A549 (cell line): ENCODE data around the gene LEPROT. TPM values are rescaled to one million over a fixed set of nuclear protein-coding genes. Genes with fewer than 3 reads are reported as not detected.

ENCODE experiments used
- ATAC-seq, 2 experiments: fragments of 200-7000 bp in 1 of 2; fragments of >200 bp in 1 of 2; cut with Nextera tagmentation in 1 of 2; cut with Tn5 transposase in 1 of 2; 3 replicates each; pipeline versions ENCODE4 v1.8.0 to v1.9.1; 2018 to 2020; ENCODE audit warnings: mild to moderate bottlenecking in 1 of 2, moderate library complexity in 1 of 2
- CTCF ChIA-PET: fragments of 300-600 bp; sonication (Branson Sonifier 250); formaldehyde crosslinking; extraction: SDS; loops from one replicate; lab custom pipeline; 2021; ENCODE audit warnings: antibody characterized with exemption, inconsistent platforms; lab: Yijun Ruan, JAX
- POLR2A ChIA-PET: fragments of 350-600 bp; formaldehyde crosslinking; extraction: SDS; loops from one replicate; lab custom pipeline; 2021; ENCODE audit warnings: antibody characterized with exemption, inconsistent platforms; lab: Yijun Ruan, JAX
- DNase-seq, 2 experiments: peaks; one replicate each; pipeline versions ENCODE4 v3.0.0 to v3.0.0-alpha.2; 2011 to 2016; ENCODE audit warnings: low read depth in 1 of 2, low spot score in 1 of 2
- FAIRE-seq: peaks from 2 replicates; lab custom pipeline; 2011; peaks lifted over from hg19 to GRCh38; lab: Jason Lieb, UNC
- H3K27ac ChIP-seq, 2 experiments: fragments of >200 bp; sonication (Bioruptor Twin); formaldehyde crosslinking; 3 replicates each; pipeline ENCODE4 v1.5.1; 2016 to 2017
- H3K4me1 ChIP-seq: fragments of >200 bp; sonication (Bioruptor Twin); formaldehyde crosslinking; 3 replicates; pipeline ENCODE4 v1.6.1; 2016
- H3K4me2 ChIP-seq: fragments of >200 bp; sonication (Bioruptor Twin); formaldehyde crosslinking; 3 replicates; pipeline ENCODE4 v1.6.1; 2016
- H3K4me3 ChIP-seq: fragments of >200 bp; sonication (Bioruptor Twin); formaldehyde crosslinking; 3 replicates; pipeline ENCODE4 v1.5.1; 2016
- H3K9me3 ChIP-seq: fragments of >200 bp; sonication (Bioruptor Twin); formaldehyde crosslinking; 3 replicates; pipeline ENCODE4 v1.6.1; 2016
- FOSL2 ChIP-seq, 2 experiments: fragments of 450-650 bp in 1 of 2; fragments of >200 bp in 1 of 2; sonication (Bioruptor Twin) in 1 of 2; formaldehyde crosslinking; IDR thresholded peaks; 2 replicates each; pipeline versions ENCODE4 v1.5.0 to v1.6.1; 2016 to 2020; ENCODE audit warnings: mild to moderate bottlenecking in 1 of 2, moderate library complexity in 1 of 2
- HEYL ChIP-seq: fragments of 250-450 bp; sonication (Bioruptor Pico); IDR thresholded peaks from 2 replicates; pipeline ENCODE4 v1.8.0; 2021; ENCODE audit warnings: mild to moderate bottlenecking, moderate library complexity
- JUN ChIP-seq, 2 experiments: fragments of >200 bp; sonication (Bioruptor Twin); formaldehyde crosslinking; IDR thresholded peaks; 2 replicates in 1 of 2; 3 replicates in 1 of 2; pipeline ENCODE4 v1.6.1; 2016 to 2017
- JUNB ChIP-seq: fragments of >200 bp; sonication (Bioruptor Twin); formaldehyde crosslinking; IDR thresholded peaks from 2 replicates; pipeline ENCODE4 v1.6.1; 2016
- MAFK ChIP-seq: fragments of 450-650 bp; IDR thresholded peaks from 2 replicates; pipeline ENCODE4 v1.6.1; 2014; ENCODE audit not compliant: partially characterized antibody
- RAD21 ChIP-seq, 2 experiments: fragments of >200 bp in 1 of 2; sonication (Bioruptor Twin) in 1 of 2; formaldehyde crosslinking in 1 of 2; IDR thresholded peaks in 1 of 2; conservative IDR thresholded peaks in 1 of 2; 2 replicates in 1 of 2; 3 replicates in 1 of 2; pipeline ENCODE4 v1.6.1; 2012 to 2018; ENCODE audit warnings: inconsistent platforms in 1 of 2
- RCOR1 ChIP-seq: fragments of 150-350 bp; IDR thresholded peaks from 2 replicates; pipeline ENCODE4 v1.6.1; 2014; ENCODE audit warnings: antibody characterized with exemption, low read length, low read depth
- RFX5 ChIP-seq: fragments of 450-650 bp; IDR thresholded peaks from 2 replicates; pipeline ENCODE4 v1.7.1; 2014; ENCODE audit warnings: antibody characterized with exemption, mild to moderate bottlenecking, moderate library complexity
- SREBF2 ChIP-seq: fragments of 450-650 bp; IDR thresholded peaks from 2 replicates; pipeline ENCODE4 v1.6.1; 2014; ENCODE audit warnings: mild to moderate bottlenecking, moderate library complexity
- ZC3H11A ChIP-seq: fragments of 450-650 bp; IDR thresholded peaks from 2 replicates; pipeline ENCODE4 v1.6.1; 2014; ENCODE audit warnings: antibody characterized with exemption, mild to moderate bottlenecking
- ZNF302 ChIP-seq: fragments of 250-450 bp; sonication (Bioruptor Pico); IDR thresholded peaks from 2 replicates; pipeline ENCODE4 v1.9.0; 2021; ENCODE audit warnings: inconsistent platforms, mild to moderate bottlenecking, moderate library complexity
- WGBS: methylation state at CpG from one replicate; pipeline ENCODE4 v1.1.6; 2017; ENCODE audit errors: missing lambda C conversion rate; 5-methylcytosine and 5-hydroxymethylcytosine counted together
- polyA plus RNA-seq, 4 experiments: library from polyadenylated mRNA; depleted of rRNA in 3 of 4; stranded (reverse); fragments of >200 nt; fragmentation: RNase III in 1 of 4; extraction: RNeasy Plus Mini Kit Qiagen cat#74134 plus additional on column Dnase treatment in 1 of 4; gene quantifications; 2 replicates in 3 of 4; 3 replicates in 1 of 4; pipeline ENCODE4 v1.2.3, GENCODE V29; 2011 to 2017
- TF ChIP-seq, protein P1 (sequence below): fragments of 200-600 bp; sonication (generic); IDR thresholded peaks from 2 replicates; pipeline ENCODE4 v1.6.1; 2016; ENCODE audit warnings: antibody characterized with exemption, mild to moderate bottlenecking, moderate library complexity
- TF ChIP-seq, protein P2 (sequence below): fragments of >200 bp; sonication (Bioruptor Twin); formaldehyde crosslinking; IDR thresholded peaks from 3 replicates; pipeline ENCODE4 v1.5.1; 2016
- TF ChIP-seq, protein P3 (sequence below): fragments of 250-450 bp; sonication (Bioruptor Pico); IDR thresholded peaks from 2 replicates; pipeline ENCODE4 v1.5.0; 2021; ENCODE audit warnings: mild to moderate bottlenecking, moderate library complexity, borderline replicate concordance
- TF ChIP-seq, protein P4 (sequence below): IDR thresholded peaks from 2 replicates; pipeline ENCODE4 v1.6.1; 2012; ENCODE audit warnings: low read depth, borderline replicate concordance
- TF ChIP-seq, protein P5 (sequence below): IDR thresholded peaks from 2 replicates; pipeline ENCODE4 v1.6.1; 2012
- TF ChIP-seq, protein P6 (sequence below): fragments of >200 bp; sonication (Bioruptor Twin); formaldehyde crosslinking; IDR thresholded peaks from 2 replicates; pipeline ENCODE4 v1.6.1; 2016
- TF ChIP-seq, protein P7 (sequence below): IDR thresholded peaks from 2 replicates; pipeline ENCODE4 v1.6.1; 2012

The LEPROT gene
- polyA plus RNA-seq, 2 of the 4 experiments (the other 2 are of a cell fraction), result 51.2 to 62.9 TPM

DNA sequence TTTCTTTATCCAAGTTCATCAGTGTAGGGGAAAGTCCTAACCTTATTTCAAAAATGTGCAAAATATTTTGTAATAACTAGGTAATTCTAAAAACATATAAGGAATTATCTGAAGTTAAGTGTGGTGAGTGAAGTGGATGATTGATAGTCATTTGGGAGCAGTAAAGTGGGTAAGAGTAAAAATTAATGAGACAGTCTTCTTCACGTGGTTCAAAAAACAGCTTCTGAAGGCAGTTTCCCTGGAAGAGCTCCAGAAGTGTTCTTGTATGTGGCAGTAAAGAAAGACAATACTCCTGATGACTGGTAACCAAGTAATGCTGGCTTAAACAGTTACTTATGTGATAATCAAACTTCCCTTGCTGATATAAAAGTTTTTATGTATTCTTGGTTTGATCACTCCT lies 50.3 kb downstream of the LEPROT start (continued):
- TF ChIP-seq, protein P1, sequence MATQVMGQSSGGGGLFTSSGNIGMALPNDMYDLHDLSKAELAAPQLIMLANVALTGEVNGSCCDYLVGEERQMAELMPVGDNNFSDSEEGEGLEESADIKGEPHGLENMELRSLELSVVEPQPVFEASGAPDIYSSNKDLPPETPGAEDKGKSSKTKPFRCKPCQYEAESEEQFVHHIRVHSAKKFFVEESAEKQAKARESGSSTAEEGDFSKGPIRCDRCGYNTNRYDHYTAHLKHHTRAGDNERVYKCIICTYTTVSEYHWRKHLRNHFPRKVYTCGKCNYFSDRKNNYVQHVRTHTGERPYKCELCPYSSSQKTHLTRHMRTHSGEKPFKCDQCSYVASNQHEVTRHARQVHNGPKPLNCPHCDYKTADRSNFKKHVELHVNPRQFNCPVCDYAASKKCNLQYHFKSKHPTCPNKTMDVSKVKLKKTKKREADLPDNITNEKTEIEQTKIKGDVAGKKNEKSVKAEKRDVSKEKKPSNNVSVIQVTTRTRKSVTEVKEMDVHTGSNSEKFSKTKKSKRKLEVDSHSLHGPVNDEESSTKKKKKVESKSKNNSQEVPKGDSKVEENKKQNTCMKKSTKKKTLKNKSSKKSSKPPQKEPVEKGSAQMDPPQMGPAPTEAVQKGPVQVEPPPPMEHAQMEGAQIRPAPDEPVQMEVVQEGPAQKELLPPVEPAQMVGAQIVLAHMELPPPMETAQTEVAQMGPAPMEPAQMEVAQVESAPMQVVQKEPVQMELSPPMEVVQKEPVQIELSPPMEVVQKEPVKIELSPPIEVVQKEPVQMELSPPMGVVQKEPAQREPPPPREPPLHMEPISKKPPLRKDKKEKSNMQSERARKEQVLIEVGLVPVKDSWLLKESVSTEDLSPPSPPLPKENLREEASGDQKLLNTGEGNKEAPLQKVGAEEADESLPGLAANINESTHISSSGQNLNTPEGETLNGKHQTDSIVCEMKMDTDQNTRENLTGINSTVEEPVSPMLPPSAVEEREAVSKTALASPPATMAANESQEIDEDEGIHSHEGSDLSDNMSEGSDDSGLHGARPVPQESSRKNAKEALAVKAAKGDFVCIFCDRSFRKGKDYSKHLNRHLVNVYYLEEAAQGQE, result no peak

DNA sequence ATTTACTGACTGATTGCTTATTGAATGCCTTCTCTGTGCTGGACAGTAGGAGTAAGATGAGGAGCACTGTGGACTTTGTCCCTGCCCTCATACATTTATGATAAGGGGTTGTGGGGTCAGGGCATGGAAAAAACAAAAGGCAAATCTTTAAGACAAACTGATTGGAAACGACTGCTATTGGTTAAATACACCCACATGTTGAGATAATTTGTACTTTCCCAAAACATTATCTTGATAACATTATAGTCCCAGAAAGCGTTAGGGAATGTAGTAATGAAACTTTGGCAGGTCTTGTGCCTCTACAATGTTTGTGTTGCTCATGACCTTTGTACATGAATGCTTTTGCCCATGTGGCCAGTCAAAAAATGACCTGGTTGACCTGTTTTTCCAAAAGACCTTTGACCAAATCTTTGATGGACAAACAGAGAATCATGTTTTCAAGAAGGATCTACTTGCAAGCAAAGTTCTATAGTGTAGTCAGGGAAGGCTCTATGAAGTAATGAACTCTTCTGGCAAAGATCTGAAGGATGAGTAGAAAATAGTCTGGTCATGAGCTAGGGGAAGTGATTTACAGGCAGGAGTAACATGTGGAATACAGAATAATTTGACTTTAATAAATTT lies 50.9 kb downstream of the LEPROT start:
- ATAC-seq, result no peak
- Histone ChIP-seq H3K9me3 (no peaks in the 10 kb centered on the region), H3K4me3 (no peak overlapping the region), H3K4me2 (no peak overlapping the region), H3K4me1 (peaks cover 15% of the 10 kb centered on the region; the same call in 2 of the 3 replicates), H3K27ac (no peak overlapping the region)
- POLR2A ChIA-PET, result no interaction called here
- no peak for DNase-seq
- TF ChIP-seq, protein P2, sequence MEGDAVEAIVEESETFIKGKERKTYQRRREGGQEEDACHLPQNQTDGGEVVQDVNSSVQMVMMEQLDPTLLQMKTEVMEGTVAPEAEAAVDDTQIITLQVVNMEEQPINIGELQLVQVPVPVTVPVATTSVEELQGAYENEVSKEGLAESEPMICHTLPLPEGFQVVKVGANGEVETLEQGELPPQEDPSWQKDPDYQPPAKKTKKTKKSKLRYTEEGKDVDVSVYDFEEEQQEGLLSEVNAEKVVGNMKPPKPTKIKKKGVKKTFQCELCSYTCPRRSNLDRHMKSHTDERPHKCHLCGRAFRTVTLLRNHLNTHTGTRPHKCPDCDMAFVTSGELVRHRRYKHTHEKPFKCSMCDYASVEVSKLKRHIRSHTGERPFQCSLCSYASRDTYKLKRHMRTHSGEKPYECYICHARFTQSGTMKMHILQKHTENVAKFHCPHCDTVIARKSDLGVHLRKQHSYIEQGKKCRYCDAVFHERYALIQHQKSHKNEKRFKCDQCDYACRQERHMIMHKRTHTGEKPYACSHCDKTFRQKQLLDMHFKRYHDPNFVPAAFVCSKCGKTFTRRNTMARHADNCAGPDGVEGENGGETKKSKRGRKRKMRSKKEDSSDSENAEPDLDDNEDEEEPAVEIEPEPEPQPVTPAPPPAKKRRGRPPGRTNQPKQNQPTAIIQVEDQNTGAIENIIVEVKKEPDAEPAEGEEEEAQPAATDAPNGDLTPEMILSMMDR, result no peak
- TF ChIP-seq, protein P3, sequence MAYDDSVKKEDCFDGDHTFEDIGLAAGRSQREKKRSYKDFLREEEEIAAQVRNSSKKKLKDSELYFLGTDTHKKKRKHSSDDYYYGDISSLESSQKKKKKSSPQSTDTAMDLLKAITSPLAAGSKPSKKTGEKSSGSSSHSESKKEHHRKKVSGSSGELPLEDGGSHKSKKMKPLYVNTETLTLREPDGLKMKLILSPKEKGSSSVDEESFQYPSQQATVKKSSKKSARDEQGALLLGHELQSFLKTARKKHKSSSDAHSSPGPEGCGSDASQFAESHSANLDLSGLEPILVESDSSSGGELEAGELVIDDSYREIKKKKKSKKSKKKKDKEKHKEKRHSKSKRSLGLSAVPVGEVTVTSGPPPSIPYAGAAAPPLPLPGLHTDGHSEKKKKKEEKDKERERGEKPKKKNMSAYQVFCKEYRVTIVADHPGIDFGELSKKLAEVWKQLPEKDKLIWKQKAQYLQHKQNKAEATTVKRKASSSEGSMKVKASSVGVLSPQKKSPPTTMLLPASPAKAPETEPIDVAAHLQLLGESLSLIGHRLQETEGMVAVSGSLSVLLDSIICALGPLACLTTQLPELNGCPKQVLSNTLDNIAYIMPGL (CRISPR knock-in tag), result no peak
- TF ChIP-seq ZNF302 (CRISPR knock-in tag) (no peak), MAFK (no peak), HEYL (CRISPR knock-in tag) (no peak), RFX5 (no peak), FOSL2 (IDR thresholded peaks at IDR 0.05) (no peak), FOSL2 (CRISPR knock-in tag; IDR thresholded peaks at IDR 0.05) (no peak), ZC3H11A (no peak)
- TF ChIP-seq, protein P4, sequence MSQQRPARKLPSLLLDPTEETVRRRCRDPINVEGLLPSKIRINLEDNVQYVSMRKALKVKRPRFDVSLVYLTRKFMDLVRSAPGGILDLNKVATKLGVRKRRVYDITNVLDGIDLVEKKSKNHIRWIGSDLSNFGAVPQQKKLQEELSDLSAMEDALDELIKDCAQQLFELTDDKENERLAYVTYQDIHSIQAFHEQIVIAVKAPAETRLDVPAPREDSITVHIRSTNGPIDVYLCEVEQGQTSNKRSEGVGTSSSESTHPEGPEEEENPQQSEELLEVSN, result no peak
- TF ChIP-seq, protein P5, sequence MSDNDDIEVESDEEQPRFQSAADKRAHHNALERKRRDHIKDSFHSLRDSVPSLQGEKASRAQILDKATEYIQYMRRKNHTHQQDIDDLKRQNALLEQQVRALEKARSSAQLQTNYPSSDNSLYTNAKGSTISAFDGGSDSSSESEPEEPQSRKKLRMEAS, result no peak
- no peak for FAIRE-seq
- CTCF ChIA-PET, result no interaction called here
- WGBS, result 30% methylated on average over 2 of the region's 2 CpGs

DNA sequence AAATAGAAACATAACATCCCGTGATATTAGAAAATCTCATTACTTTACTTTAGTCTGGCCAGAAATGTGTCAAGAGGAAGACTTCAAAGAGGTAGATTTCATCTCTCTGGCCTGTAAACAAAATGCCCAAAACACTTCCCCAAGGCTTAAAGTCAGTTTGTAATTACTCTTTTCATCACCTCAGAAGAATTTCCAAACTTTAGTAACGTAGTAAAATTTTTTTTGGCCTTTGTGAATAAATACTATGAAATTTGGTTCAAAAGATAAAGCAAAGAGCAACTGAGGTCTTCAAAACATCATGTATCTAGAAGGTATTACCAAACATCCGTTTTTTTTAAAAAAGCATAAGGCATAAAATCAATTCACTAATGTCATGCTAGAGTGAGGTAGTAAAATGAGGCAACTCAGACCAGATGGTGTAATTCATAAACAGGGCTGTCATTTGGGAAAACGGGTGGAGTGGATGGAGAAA lies 51.4 kb downstream of the LEPROT start:
- ChIA-PET POLR2A (no interaction called here), CTCF (no interaction called here)
- no peak for DNase-seq
- WGBS, result 65% methylated on average over 4 of the region's 4 CpGs
- ATAC-seq, result no peak
- H3K4me2 ChIP-seq, result no peak overlapping the region
- no peaks in the 10 kb centered on the region for H3K9me3 ChIP-seq
- no peak overlapping the region for H3K4me3 ChIP-seq
- no peak for FAIRE-seq
- no peak overlapping the region for H3K27ac ChIP-seq
- H3K4me1 ChIP-seq, result peaks cover 15% of the 10 kb centered on the region; the same call in 2 of the 3 replicates
- TF ChIP-seq RCOR1 (no peak), JUN (IDR thresholded peaks at IDR 0.05) (no peak), ZNF302 (CRISPR knock-in tag) (no peak), SREBF2 (no peak), RAD21 (conservative IDR thresholded peaks at IDR 0.05 in 1 of 2, IDR thresholded peaks at IDR 0.05 in 1 of 2) (no peak), HEYL (CRISPR knock-in tag) (no peak), JUNB (no peak)
- TF ChIP-seq, protein P2, result no peak
- TF ChIP-seq, protein P6, sequence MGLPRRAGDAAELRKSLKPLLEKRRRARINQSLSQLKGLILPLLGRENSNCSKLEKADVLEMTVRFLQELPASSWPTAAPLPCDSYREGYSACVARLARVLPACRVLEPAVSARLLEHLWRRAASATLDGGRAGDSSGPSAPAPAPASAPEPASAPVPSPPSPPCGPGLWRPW, result no peak
- TF ChIP-seq, protein P4, result no peak
- TF ChIP-seq, protein P7, sequence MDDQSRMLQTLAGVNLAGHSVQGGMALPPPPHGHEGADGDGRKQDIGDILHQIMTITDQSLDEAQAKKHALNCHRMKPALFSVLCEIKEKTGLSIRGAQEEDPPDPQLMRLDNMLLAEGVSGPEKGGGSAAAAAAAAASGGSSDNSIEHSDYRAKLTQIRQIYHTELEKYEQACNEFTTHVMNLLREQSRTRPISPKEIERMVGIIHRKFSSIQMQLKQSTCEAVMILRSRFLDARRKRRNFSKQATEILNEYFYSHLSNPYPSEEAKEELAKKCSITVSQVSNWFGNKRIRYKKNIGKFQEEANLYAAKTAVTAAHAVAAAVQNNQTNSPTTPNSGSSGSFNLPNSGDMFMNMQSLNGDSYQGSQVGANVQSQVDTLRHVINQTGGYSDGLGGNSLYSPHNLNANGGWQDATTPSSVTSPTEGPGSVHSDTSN, result no peak
